ENCODE measurements around the gene KIF3A.

DNA sequence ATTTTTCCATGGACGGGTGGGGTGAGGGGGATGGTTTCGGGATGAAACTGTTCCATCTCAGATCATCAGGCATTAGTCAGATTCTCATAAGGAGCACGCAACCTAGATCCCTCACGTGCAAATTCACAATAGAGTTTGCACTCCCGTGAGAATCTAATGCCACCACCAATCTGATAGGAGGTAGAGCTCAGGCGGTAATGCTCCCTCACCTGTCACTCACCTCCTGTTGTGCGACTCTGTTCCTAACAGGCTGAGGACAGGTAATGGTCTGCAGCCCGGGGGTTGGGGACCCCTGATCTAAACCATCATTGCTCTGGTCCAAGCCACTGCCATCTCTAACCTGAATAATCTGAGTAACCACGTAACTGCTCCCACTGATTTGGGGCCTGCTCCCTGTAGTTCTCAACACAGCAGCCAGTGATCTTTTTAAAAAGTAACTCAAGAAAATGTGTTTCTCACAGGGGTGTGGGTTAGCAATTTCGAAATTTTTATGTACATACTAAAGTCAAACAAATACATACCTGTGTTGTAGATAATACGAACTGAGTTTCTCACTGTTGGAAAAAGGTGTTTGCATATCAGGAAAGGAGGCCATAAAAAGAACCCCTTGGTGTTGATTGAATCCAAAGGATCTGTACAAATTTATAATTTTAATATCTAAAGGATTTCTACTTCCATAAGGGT lies 90.6 kb downstream of the KIF3A start:
- TF ChIP-seq, protein P1, sequence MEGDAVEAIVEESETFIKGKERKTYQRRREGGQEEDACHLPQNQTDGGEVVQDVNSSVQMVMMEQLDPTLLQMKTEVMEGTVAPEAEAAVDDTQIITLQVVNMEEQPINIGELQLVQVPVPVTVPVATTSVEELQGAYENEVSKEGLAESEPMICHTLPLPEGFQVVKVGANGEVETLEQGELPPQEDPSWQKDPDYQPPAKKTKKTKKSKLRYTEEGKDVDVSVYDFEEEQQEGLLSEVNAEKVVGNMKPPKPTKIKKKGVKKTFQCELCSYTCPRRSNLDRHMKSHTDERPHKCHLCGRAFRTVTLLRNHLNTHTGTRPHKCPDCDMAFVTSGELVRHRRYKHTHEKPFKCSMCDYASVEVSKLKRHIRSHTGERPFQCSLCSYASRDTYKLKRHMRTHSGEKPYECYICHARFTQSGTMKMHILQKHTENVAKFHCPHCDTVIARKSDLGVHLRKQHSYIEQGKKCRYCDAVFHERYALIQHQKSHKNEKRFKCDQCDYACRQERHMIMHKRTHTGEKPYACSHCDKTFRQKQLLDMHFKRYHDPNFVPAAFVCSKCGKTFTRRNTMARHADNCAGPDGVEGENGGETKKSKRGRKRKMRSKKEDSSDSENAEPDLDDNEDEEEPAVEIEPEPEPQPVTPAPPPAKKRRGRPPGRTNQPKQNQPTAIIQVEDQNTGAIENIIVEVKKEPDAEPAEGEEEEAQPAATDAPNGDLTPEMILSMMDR (conservative IDR thresholded peaks at IDR 0.05) = no peak
- TF ChIP-seq ZFX (IDR thresholded peaks at IDR 0.05) = no peak
